Superior temporal gyrus (tissue), 1 donor: ENCODE measurements around the gene EHBP1L1.

Source experiments
- DNase-seq: peaks from one replicate; pipeline ENCODE4 v3.0.0-alpha.2; 2016; ENCODE audit errors: extremely low spot score

The EHBP1L1 gene

DNA sequence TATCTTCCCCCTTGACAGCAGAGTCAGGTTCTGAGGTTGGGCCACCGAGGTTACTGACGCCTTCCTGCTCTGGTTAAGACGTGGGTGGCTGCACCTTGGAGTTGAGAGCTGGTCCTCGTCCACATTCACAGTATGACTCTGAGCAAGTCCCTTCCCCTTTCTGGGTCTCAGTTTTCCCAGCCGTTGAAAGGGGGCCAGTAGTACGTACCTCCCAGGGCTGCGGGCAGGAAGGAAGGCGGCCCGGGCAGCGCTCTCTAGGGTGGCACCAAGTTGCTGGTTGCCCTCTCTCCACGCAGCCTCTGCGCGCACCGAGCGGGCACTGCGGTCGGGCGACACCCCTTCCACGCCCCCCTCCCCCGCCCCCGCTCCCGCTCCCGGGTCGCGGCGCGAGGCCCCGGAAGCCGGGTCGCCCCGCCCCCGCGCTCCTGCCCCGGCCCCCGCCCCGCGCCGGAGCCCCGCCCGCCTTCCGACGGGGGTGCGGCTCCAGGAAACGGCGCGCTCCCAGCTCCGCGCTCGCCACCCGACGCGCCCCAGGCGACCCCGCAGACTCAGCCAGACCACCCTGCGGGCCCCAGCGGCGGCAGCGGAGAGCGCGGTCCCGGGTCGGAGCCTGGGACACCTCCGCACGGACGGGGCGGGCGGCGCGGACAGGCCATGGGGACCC is at the start of gene EHBP1L1:
Gene EHBP1L1 (plus strand): TSS at position 486 of the 664 bp plus-strand sequence. CDS start 250 bp downstream, outside the sequence.
- DNase-seq, result no peak

DNA sequence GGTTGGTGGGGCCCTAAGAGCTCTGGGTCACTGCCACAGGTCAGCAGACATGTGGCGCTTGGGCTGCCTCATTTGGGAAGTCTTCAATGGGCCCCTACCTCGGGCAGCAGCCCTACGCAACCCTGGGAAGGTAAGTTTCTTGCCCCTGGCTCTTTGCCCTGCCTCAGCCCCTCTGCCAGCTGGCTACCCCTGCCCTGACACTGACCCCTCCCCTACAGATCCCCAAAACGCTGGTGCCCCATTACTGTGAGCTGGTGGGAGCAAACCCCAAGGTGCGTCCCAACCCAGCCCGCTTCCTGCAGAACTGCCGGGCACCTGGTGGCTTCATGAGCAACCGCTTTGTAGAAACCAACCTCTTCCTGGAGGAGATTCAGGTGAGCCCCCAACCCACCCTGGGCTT is 49.1 kb upstream of the EHBP1L1 start:
- DNase-seq, result no peak

DNA sequence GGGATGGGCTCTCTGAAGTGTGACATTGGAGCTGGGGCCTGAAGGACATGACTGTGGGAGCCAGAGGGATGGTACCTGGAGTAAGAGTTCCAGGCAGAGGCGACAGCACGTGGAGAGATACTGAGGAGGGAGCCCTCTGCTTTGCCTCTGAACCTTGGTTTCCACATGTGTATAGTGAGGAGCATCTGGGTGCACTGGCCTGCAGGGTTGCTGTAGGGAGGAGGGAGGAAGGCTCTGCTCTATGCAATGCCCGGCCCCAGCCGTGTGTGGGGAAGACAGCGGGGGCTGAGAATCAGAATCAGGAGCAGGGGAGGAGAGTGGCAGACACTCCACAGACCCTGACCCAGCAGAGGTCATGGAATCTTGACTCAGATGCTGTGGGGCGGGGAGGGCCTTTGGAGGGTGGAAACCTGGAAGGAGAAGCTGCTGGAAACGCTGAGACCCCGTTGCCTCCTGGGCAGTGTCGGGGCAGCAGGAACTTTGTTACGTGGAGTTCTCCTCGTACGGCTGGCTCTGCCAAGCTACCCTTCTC is 47.0 kb upstream of the EHBP1L1 start:
- DNase-seq, result no peak

DNA sequence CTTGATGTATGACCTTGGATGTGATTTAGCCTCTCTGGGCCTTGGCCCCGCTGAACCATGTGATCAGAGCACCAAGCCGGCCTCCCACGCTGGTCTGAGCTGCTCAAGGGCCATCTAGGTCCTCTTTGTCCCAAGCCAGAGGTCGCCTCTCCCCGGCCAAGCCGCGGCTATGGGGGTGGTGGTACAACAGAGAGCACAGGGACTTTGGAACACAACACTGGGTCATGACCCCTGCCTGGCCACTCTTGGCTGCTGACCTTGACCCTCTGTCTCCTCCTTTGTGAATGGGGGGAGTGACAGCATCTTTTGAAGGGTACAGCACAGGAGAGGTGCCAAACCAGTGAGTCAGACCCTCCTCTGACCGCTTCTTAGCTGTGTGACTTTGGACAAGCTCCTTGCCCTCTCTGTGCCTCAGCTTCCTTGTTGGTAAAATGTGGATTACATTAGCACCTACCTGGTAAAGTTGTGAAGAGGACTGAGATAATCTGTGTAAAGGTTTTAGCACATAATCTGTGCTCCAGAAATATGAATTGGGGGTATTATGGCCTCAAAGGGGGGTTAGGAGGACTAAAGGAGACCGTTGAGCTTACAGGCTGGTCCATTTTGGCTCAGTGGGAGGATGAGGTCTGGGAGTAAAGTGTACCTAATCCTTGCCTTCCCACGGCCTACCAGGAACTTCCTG is 46.2 kb upstream of the EHBP1L1 start:
- no peak for DNase-seq

DNA sequence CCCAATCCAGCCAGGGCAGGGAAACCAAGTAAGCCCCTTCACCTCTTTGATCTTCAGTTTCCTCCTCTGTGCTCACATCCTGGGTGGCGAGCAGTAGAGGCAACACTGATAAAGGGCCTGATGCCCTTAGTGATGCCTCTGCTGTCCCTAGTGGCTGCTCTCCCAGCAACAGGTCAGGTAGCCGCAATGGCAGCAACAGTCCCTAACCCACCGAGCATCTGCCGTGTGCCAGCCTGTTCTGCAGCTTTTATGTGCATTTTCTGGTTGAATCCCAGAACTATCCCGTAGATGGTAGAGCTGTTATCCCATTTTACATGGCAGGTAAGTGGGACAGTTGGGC is 45.7 kb upstream of the EHBP1L1 start:
- DNase-seq, result no peak

DNA sequence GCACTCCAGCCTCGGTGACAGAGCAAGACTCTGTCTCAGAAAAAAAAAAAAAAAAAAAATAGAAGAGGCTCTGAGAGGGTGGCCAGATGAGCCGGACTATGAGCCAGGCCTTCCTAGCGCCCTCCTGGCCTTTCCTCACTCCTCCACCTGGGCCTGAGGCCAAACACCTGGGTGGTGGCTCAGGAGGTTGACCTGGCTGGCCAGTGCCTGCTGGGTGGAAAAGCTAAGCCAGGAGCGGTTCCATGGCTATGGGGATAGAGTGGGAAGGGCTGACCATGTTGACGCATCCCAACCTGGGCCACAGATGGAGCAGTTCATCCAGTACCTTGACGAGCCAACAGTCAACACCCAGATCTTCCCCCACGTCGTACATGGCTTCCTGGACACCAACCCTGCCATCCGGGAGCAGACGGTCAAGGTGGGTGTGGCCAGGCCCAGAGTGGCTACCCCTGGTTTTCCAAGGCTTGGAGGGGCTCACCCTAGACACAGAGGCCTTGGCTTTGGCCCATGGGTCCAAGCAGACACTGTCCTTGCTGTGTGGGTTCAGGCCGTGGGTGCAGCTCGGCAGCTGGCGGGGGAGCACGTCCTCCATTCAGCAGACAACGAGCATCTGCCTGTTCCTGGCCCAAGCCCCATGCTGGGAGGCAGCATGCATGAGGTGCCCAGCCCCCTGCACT is 43.3 kb upstream of the EHBP1L1 start:
- no peak for DNase-seq

DNA sequence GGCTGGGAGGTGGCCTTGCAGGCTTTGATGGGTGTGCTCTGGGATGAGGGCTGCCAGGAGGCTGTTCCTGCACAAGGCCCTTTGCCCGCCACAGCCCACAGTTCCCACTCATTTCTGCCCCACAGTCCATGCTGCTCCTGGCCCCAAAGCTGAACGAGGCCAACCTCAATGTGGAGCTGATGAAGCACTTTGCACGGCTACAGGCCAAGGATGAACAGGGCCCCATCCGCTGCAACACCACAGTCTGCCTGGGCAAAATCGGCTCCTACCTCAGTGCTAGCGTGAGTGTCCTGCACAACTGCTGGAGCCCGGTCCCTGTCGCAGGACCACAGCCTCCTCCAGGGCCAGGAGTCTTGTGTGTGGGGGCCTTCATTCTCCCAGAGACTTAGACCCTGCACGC is 40.8 kb upstream of the EHBP1L1 start:
- no peak for DNase-seq

DNA sequence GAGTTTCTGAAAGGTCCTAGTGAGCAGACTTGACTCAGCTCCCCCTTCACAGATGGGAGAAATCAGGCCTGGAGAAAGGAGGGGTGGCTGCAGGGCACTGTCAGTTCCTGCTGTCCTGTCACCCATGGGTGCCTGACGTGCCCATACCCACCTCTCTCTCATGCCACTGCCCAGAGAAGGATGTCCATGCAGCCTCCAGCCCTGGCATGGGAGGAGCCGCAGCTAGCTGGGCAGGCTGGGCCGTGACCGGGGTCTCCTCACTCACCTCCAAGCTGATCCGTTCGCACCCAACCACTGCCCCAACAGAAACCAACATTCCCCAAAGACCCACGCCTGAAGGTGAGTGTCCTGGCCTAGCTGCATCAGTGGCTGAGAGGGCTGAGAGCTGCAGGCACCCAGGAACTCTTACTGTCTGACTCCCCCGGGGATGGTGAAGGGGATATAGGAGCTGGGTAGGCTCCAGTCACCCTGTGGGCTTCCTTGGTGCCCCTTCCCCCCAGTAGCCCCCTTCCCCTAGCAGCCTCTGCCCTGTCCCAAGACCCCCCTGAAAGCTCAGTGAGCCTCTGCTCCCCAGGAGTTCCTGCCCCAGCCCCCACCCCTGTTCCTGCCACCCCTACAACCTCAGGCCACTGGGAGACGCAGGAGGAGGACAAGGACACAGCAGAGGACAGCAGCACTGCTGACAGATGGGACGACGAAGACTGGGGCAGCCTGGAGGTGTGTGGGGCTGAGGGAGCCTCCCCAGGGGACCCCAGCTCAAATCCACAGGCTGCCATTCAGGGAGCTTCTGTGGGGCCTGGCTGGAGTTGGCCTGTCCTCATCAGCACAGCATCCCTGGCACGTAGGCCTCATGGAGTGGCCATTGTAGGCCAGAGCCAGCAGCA is 39.2 kb upstream of the EHBP1L1 start:
- no peak for DNase-seq

DNA sequence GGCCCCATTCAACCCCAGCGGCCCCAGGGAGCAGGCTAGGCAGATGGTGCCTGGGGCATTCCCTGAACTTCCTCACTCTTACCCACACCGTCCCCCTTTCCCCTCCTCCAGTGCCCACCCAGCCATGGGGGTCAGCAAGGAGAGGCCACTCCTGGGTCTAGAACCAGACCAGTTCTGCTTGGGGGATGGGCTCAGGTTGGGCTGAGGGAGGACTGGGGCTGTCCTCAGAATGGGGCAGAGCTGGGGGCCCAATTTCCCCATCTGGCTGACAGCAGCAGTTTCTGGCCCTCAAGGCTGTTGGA is 38.6 kb upstream of the EHBP1L1 start:
- no peak for DNase-seq

DNA sequence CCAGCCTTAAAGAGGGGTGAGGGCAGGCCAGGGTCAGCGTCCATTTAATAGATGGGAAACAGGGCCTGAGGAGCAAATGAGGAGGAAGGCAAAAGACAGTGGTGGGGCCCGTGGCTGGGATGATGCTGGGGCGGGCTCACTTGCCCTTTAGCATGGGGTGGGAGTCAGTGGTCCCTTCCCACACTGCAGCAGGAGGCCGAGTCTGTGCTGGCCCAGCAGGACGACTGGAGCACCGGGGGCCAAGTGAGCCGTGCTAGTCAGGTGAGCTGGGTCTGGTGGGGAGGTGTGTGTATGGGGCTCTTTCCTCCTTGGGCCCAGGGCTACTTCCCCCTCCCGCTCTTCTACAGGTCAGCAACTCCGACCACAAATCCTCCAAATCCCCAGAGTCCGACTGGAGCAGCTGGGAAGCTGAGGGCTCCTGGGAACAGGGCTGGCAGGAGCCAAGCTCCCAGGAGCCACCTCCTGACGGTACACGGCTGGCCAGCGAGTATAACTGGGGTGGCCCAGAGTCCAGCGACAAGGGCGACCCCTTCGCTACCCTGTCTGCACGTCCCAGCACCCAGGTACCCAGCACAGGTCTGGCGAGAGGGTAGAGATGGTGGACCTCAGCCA is 38.1 kb upstream of the EHBP1L1 start:
- DNase-seq, result no peak

DNA sequence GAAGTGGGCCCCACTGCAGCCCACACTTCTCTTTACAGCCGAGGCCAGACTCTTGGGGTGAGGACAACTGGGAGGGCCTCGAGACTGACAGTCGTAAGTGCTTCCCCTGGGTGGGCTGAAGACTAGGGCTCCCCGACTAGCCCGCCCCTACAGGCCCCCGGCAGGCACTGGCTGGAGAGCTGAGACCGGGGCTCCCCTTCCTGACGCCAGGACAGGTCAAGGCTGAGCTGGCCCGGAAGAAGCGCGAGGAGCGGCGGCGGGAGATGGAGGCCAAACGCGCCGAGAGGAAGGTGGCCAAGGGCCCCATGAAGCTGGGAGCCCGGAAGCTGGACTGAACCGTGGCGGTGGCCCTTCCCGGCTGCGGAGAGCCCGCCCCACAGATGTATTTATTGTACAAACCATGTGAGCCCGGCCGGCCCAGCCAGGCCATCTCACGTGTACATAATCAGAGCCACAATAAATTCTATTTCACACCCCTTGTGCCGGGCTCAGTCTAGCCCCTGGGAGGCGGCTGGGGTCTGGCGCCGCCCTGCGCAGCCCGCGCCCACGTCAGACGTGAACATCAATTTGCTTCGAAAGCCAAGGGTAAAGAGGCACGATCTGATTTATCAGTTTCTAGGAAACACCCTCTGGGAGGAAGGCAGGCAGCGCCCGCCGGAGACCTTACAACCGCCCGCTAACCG is 37.5 kb upstream of the EHBP1L1 start:
- DNase-seq, result no peak

DNA sequence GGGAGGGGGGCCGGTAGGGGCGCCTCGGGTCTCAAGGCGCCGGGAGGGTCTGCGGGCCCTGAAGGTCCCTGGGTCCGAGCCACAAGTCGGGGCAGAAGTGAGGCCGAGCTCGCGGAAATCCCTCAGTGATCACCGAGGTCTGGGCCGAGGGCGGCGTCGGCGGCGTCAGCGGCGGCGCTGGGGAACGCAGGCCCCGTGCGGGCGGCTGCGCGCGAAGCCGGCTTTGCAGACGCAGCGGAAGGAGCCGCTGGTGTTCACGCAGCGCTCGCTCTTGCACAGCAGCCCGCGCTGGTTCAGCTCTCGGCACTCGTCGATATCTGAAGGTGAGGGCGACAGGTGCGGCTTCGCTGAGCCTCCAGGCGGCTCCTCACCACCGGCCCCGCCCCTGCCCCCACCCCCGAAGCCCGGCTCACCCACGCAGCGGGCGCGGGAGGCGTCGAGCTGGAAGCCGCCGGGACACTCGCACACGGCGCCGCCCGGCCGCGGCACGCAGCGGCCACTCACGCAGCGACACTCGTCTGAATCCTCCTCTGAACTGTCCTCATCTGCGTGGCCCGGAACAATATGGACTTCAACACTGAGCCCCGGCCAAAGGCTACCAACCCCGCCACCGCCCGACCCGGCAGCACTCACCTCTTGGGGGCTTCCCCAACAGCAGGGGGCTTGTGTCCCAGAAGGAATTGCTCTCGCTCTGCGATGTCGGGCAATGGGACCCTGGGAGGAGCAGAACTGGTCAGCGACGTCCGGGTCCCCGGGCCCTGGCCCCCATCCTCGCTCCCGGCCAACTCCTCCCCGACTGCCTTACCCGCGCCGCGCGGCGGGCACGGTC is 36.7 kb upstream of the EHBP1L1 start:
- no peak for DNase-seq

DNA sequence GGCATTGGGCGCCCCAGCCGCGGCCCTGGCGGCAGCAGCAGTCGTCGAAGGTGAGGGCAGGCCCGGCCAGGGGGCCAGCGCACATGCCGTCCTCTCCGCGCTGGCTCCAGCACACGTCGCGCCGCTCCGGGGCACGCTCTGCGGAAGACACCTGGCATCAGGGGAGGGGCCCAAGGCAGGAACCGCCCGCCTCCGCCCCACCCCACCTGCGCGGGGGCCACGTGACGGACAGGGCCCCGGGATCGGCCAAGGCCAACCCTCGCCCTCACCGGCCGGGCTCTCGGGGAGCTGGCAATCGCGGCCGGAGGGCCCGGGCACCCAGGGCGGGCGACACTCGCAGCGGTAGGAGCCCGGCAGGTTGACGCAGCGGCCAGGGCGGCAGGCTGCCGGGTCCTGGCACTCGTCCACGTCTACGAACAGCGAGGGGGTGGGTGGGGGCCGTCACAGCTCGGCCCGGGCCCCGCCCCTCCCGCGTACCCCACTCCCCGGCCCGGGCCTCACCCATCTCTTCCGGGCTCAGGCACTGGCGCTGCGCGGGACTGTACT is 36.0 kb upstream of the EHBP1L1 start:
- no peak for DNase-seq

DNA sequence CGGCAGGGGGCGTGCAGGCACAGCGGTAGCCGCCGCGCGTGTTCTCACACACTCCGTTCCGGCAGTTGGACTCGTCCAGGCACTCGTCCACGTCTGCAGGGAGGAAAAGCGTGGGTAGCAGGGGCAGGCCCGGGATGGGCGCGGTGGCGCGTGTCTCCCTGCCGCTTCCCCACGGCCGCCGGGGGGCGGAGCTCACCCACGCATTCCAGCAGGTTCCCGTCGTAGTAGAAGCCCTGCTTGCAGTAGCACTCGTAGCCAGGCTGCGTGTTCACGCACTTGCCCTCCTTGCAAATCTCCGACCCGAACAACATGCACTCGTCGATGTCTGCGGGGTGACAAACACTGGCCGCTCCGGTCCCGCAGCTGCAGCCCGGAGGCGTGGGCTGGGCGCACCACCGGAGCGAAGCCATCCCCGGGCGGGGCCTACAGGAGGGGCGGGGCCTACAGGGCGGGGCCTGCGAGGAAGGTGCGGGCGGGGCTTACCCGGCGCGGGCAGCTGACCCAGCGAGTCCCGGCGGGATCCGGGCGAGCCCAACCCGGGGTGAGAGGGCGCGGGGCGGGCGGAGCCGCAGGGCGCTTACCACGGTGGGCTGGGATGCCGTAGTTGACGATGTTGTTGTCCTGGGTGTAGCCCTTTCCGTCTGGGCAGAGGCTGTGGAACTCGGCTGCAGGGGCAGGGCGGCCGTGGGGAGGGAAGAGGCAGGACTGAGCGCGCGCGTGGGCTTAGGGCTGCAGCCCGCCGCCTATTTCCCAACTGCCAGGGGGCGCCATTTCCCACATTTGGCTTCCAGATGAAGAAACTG is 35.4 kb upstream of the EHBP1L1 start:
- DNase-seq, result peak; percentile 92

DNA sequence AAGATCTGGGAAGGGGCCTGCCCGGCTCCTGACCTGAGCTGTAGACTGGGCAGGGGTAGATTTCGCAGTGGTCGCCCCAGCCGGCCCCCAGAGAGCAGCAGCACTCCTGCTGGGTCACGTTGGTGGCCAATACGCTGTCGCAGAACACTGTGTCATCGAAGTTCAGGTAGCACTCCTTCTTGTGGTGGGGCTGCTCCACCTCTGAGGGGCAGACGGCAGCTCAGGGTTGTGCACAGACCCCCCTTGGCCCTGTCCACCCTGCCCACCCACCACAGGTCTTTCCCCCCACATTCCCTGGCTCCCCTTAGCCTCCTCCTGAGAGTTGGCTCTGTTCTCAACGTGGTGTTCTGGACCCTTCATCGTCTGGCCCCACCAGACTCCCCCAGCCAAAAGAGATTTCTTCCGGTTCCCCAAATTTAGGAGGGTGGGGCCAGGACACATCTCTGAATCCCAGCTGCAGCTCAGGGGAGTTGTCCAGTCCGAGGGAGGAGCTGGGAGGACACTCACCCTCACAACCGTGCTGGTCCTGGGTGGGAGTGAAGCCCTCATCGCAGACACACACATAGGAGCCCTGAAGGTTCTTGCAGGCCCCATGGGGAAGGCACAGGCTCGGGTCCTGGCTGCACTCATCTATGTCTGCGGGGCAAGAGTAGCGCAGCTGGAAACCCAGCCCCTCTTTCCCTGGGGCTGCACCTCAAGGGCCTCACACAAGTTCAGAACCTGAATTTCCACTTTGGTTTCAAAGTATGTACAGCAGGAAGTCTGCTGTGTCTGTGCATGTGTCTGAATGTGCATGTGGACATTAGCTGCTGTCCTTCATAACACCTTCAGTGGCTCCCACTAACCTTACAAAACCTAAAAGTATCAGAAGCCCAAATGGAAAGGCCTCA is 34.5 kb upstream of the EHBP1L1 start:
- no peak for DNase-seq

DNA sequence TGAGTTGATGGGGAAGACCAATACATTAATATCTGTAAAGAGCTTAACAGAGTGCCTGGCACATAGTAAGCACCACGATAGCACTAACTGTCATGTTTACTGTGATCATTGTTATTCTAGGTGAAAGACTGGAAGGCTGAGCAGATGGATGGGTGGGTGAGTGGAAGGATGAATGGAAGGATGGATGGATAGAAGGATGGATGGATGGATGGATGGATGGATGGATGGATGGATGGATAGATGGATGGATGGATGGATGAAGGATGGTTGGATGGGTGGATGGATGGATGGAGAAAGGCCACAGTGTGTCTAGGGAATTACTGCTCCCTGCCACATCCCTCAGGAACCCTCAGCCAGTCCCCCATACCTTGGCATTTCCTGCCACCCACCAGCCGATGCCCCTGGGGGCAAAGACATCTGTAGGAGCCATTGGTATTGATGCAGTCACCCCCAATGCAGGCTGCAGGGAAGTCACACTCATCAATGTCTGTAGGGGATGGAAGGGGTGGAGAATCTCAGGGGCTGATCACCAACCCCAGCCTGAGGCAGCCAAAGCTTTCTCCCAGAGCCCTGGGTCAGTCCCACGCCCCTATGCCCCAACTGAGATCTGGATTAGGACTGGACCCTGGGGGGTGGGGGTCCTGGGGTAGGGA is 33.0 kb upstream of the EHBP1L1 start:
- DNase-seq, result no peak

DNA sequence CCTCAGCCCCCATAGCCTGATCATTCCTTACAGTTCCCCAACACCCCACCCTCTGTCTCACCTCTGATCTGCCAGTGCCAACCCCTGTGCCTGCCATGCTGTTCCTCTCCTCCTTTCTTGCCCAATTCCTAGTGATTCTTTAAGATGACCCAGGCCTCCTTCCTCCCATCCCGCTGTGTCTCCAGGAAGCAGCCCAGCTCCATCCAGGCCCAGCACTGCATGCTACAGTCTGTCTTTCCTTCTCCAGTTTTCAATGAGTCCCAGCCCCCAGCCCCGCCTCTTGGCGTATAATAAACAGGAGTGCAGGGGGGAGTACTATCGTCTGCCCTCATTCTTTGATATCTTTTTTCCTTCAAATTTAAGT is 30.0 kb upstream of the EHBP1L1 start:
- DNase-seq, result no peak
